Right cardiac atrium (tissue), 5 donors: ENCODE results near the gene TNRC6B. TPM values are rescaled to one million over a fixed set of nuclear protein-coding genes. Genes with fewer than 3 reads are reported as not detected.
"Not testable (repeated sequence)": the region's sequence is repeated elsewhere in the genome, so short reads cannot be mapped to it uniquely, and the experiment has no call there.

ENCODE experiments used
- ATAC-seq, 2 donors: fragments of 200-7000 bp; cut with Tn5 transposase; one replicate each; pipeline versions ENCODE4 v1.8.0 to v1.9.1; 2020; ENCODE audit warnings: moderate library complexity in 2 of 2, mild to moderate bottlenecking in 1 of 2
- DNase-seq, 3 donors: peaks; one replicate each; pipeline ENCODE4 v3.0.0-alpha.2; 2020
- H3K27ac ChIP-seq: one replicate; pipeline ENCODE4 v1.5.1; 2013; ENCODE audit warnings: mild to moderate bottlenecking, low read length, control low read depth, moderate library complexity
- H3K27me3 ChIP-seq: one replicate; pipeline ENCODE4 v1.6.1; 2013; ENCODE audit not compliant: control insufficient read depth, insufficient read depth
- H3K4me1 ChIP-seq: one replicate; pipeline ENCODE4 v1.6.1; 2013; ENCODE audit warnings: low read length; ENCODE audit not compliant: control insufficient read depth, insufficient read depth
- H3K4me3 ChIP-seq: one replicate; pipeline ENCODE4 v1.5.1; 2013; ENCODE audit warnings: low read length, control low read depth
- H3K9me3 ChIP-seq: one replicate; pipeline ENCODE4 v1.6.1; 2013; ENCODE audit warnings: low read length; ENCODE audit not compliant: control insufficient read depth
- WGBS: extraction: QIAGEN DNeasy Blood & Tissue Kit; methylation state at CpG from one replicate; pipeline ENCODE4 v1.1.7; 2013; 5-methylcytosine and 5-hydroxymethylcytosine counted together
- intact Hi-C, 4 donors: fragments of 100-400 bp; cut with DNase I; formaldehyde crosslinking; loops; one replicate each; pipeline versions ENCODE4 v1.11.0 to v1.14.0; 2022 to 2023
- polyA plus RNA-seq: library from polyadenylated mRNA; stranded (reverse); fragments of 200-250 nt; gene quantifications from one replicate; pipeline ENCODE4 v1.2.3, GENCODE V29; 2013
- total RNA-seq, 4 donors: library from RNA; stranded (reverse); fragmentation: NEBNext Ultra II Directional; extraction: Animal tissue kit (Norgen Biotek cat#: 25700); gene quantifications; one replicate each; pipeline ENCODE4 v1.2.1, GENCODE V29; 2021
- donor health status: healthy with polysubstance abuse.
- donor health status: DM: no; HTN: yes; CAD: no.
- donor health status: DM: no; HTN: no; CAD: no.
- donor health status: DM: no; HTN: yes; CAD: no; lungs with severe emphysema.
- donor health status: DM: yes; HTN: yes; CAD: no.

TNRC6B gene
- total and polyA plus RNA-seq, 5 donors, result 14.4 to 50.6 (median 39.0) TPM

DNA sequence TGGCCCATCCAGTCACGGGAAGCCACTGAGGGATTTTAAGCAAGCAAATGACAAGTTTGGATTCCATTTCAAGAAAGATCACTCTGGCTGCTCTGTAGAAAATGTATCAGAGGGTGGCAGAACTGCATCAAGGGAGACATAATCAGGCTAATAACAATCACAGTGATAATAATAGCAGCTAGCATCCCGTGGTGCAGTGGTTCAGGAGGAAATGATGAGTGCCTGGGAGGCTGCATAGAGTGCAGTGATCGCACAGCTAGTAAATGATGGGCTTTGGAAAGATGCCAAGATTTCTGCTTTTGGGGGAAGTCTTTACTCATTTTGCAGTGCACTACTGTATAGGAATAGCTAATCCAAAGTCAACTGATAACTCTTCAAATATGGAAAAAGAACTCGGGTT lies 35.8 kb downstream of the TNRC6B start:
- 25% methylated on average over 4 of the region's 4 CpGs for WGBS
- H3K4me1 ChIP-seq, result peaks cover 26% of the 10 kb centered on the region

DNA sequence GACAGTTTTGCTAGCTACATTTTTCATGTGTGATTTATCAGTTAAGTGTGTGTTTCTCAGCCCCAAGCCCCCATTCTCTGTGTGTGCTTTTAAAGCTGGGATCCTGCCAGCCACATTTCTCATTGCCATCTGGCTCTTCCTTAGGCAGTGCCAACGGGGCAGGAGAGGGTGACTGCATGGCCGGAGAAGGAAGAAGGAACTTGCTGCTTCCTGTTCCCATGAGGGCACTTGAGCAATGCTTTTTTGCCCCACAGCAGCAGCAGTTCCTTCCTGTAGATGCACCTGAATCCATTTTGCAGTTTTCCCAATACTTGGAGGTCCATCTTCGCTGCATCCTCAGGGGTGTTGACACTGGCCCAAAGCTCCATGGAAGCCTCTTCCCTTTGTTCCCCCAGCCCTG lies 37.5 kb downstream of the TNRC6B start:
- no peak overlapping the region for H3K27ac ChIP-seq
- no peaks in the 10 kb centered on the region for H3K9me3 ChIP-seq
- no peak overlapping the region for H3K4me3 ChIP-seq
- ATAC-seq (peak in 1 of 2 donors; percentile 33), DNase-seq (peak; percentile 40 to 66 (median 62))
- 45% methylated on average over 3 of the region's 3 CpGs for WGBS
- no peaks in the 10 kb centered on the region for H3K27me3 ChIP-seq
- H3K4me1 ChIP-seq, result peaks cover 38% of the 10 kb centered on the region
- intact Hi-C loops, result no loop called here

More for the DNA sequence above, 35.8 kb downstream of the TNRC6B start:
- Histone ChIP-seq H3K27me3 (no peaks in the 10 kb centered on the region), H3K4me3 (no peak overlapping the region), H3K27ac (no peak overlapping the region), H3K9me3 (no peaks in the 10 kb centered on the region)
- ATAC-seq (peak in 1 of 2 donors; percentile 46), DNase-seq (no peak)
- intact Hi-C loops, result no loop called here

DNA sequence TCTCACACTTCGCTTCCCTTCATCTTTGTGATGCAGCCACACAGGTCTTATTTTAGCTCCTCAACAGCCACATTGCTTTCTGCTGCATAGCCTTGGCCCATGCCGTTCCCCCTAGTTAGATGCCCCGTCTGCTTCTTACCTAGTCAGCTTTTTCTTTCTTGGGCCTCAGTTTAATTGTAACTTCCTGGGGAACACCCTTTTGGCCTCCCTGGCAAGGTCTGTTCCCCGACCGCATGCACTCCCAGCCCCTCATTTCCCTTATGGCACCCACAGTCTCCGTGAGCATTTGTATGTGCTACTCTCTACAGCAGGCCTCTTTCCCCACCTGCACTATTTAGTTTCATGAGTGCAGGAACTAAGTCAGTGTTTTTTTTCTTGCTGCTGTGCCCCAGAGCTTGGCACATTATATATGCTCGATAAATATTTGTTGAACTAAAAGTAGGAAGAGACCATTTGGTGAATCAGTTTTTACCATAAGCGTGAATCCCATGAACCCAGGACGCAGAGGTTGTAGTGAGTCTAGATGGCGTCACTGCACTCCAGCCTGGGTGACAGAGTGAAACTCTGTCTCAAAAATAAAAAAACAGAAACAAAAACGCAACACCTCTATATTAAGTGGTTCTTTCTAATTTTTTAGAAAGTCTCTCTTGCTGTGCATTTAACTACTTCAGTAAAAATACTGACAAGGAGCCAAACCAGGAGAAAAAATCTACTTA lies 38.5 kb downstream of the TNRC6B start:
- no peaks in the 10 kb centered on the region for H3K9me3 ChIP-seq
- peaks cover 38% of the 10 kb centered on the region for H3K4me1 ChIP-seq
- no peak overlapping the region for H3K4me3 ChIP-seq
- DNase-seq (no peak), ATAC-seq (no peak)
- peak overlapping the region; percentile 13 for H3K27ac ChIP-seq
- H3K27me3 ChIP-seq, result no peaks in the 10 kb centered on the region
- 74% methylated on average over 11 of the region's 11 CpGs for WGBS
- intact Hi-C loops, result no loop called here

DNA sequence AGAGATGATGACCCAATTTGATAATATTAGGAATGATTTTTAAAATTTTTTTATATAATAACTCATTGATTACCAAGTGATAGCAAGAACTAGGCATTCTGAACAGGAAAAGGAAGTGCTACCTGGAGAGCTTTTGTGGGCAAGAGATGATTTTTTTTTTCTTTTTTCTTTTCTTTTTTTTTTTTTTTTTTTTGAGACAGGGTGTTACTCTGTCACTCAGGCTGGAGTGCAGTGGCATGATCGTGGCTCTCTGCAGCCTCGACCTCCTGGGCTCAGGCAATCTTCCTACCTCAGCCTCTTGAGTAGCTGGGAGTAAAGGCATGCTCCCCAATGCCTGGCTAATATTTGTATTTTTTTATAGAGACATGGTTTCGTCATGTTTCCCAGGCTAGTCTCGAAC lies 40.4 kb downstream of the TNRC6B start:
- 85% methylated on average over 4 of the region's 4 CpGs for WGBS
- Histone ChIP-seq H3K27ac (no peak overlapping the region), H3K9me3 (no peaks in the 10 kb centered on the region), H3K27me3 (no peaks in the 10 kb centered on the region), H3K4me3 (no peak overlapping the region), H3K4me1 (peaks cover 44% of the 10 kb centered on the region)
- intact Hi-C loops, result no loop called here
- DNase-seq (no peak), ATAC-seq (no peak)

DNA sequence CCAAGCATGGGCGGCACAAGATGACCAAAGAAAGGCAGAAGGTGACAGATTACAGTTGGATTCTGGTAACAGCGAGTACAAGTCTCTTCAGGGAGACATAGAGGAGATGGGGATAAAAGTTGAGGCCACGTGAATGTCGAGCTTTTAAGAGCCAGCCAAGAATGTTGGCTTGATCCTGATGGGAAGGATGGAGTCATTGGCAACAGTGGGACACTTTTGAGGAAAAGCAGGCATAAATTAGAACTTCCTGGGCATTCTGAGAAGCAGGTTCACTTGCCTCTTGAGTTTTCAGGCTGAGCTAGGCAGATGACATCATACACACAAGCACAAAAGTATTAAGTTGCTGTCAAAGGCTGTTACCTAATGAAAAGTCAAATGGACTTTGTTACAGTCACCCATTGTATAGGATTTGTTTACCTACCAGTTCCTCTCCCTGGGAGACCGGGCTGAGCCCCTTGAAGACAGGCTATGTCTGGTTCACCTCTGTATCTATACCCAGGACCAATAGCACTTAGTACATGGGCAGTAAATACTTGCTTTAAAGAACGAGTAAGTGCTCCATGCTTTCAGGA lies 41.1 kb downstream of the TNRC6B start:
- Histone ChIP-seq H3K27me3 (no peaks in the 10 kb centered on the region), H3K27ac (no peak overlapping the region), H3K4me1 (peaks cover 40% of the 10 kb centered on the region), H3K4me3 (no peak overlapping the region), H3K9me3 (no peaks in the 10 kb centered on the region)
- intact Hi-C loops, result no loop called here
- DNase-seq, result no peak
- ATAC-seq, result no peak
- WGBS, result 77% methylated on average over 6 of the region's 6 CpGs

DNA sequence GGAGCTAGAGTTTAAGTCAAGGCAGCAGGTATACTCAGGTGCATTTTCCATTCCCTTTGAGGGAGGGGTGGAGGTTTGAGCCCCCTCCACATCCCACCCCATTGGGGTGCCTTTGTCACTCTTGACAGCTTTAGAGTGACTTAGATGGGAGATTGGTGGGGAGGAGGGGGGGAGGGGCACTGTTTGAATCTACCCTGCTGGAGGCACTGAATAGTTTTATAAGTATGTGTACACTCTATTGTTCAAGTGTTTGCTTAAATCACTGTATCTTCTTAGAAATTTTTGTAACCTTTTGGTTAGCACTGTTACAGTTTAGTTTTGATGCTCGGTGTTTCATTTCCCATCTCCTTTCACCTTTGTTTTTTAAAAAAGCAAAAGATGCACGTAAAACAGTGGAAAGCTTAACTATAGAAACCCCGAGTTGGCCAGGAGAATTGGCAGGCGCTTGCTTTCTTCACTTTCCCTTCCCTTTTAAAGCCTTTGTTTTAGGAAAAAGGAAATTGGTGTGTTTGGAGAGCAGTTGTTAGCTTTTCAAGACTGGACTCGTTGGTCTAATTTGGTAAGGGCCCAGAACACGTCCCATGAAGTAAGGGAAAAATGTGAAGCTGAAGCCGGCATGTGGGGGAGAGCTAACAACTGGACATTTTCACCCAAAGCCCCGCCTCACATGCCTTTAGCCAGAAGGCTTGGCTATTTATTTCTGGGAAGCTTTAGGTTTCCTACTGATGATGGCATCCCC lies 42.8 kb downstream of the TNRC6B start:
- intact Hi-C loops, result no loop called here
- H3K4me1 ChIP-seq, result peaks cover 36% of the 10 kb centered on the region
- no peaks in the 10 kb centered on the region for H3K27me3 ChIP-seq
- 25% methylated on average over 8 of the region's 8 CpGs for WGBS
- ATAC-seq, result peak; percentile 42 to 86
- no peak overlapping the region for H3K4me3 ChIP-seq
- no peaks in the 10 kb centered on the region for H3K9me3 ChIP-seq
- no peak for DNase-seq
- H3K27ac ChIP-seq, result no peak overlapping the region

DNA sequence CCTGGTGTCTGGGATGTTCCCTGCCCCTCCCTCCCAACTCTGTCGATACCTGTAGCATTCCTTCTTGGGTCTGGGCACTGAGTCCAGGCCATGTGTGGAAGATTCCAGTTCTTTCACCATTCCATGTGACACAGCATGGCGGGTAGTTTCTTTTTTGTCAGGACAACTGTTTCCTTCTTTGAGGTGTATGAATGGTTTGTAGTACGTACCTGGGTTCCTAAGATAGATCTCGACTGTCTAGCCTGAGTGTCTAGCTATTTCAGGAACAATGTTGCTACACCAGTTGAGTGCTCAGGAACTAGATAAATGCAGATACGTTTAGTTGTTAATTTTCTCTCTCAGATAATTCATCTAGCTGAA lies 43.3 kb downstream of the TNRC6B start:
- Histone ChIP-seq H3K27me3 (no peaks in the 10 kb centered on the region), H3K9me3 (no peaks in the 10 kb centered on the region), H3K4me1 (peaks cover 34% of the 10 kb centered on the region), H3K4me3 (no peak overlapping the region), H3K27ac (no peak overlapping the region)
- 52% methylated on average over 5 of the region's 5 CpGs for WGBS
- DNase-seq, result no peak
- no peak for ATAC-seq
- intact Hi-C loops, result no loop called here

DNA sequence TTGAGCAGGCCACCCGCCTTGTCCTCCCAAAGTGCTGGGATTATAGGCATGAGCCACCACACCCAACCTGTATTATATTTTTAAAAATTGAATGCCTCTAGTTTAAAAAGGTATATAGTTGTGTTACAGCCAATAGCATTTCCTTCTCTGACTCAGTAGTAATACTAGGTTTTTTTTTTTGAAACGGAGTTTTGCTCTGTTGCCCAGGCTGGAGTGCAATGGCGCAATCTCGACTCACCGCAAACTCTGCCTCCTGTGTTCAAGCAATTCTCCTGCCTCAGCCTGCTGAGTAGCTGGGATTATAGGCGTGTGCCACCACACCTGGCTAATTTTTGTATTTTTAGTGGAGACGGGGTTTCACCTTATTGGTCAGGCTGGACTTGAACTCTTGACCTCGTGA lies 45.3 kb downstream of the TNRC6B start:
- H3K4me1 ChIP-seq, result peaks cover 31% of the 10 kb centered on the region
- intact Hi-C loops, H3K27me3 ChIP-seq, H3K9me3 ChIP-seq, DNase-seq, H3K4me3 ChIP-seq, H3K27ac ChIP-seq, ATAC-seq: not testable (repeated sequence)
- WGBS, result 90% methylated on average over 8 of the region's 8 CpGs

DNA sequence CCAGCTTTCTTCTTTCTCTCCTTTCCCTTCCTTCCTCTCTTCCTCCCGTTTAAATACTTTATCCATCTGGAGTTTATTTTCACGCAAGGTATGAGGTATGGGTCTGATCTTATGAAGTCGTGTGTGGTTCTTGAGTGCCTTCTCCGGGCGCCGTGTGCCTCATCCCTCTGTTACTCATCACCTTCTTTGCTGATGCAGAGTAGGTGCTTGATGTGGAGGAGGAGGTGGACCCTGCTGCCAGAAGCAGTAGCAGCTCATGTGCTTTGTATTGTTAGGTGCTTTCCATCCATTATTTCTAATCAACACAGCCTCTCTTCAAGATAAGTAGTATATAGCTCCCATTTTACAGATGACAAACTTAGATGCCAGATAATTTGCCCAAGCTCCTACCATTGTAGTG lies 47.0 kb downstream of the TNRC6B start:
- Histone ChIP-seq H3K4me1 (peaks cover 16% of the 10 kb centered on the region), H3K9me3 (no peaks in the 10 kb centered on the region), H3K4me3 (no peak overlapping the region), H3K27me3 (no peaks in the 10 kb centered on the region), H3K27ac (no peak overlapping the region)
- DNase-seq (peak in 1 of 3 donors; percentile 8), ATAC-seq (no peak)
- WGBS, result 67% methylated on average over 6 of the region's 6 CpGs
- intact Hi-C loops, result no loop called here

DNA sequence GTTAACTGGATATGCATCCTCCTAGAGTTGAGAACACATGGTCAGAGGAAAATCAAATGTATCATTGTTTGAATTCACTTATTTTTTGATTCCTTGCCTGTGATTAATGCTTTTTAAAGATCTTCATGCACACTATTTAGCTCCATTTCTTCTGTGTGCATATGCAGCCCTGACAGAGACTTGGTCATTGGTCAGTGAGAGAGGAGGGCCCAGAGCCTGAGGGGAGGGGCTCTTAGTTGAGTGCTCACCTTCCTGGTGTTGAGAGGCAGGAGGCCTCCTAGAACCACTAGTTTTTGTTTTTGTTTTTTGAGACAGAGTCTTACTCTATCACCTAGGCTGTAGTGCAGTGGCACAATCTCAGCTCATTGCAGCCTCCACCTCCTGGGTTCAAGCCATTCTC lies 48.9 kb downstream of the TNRC6B start:
- peaks cover 8% of the 10 kb centered on the region for H3K4me1 ChIP-seq

DNA sequence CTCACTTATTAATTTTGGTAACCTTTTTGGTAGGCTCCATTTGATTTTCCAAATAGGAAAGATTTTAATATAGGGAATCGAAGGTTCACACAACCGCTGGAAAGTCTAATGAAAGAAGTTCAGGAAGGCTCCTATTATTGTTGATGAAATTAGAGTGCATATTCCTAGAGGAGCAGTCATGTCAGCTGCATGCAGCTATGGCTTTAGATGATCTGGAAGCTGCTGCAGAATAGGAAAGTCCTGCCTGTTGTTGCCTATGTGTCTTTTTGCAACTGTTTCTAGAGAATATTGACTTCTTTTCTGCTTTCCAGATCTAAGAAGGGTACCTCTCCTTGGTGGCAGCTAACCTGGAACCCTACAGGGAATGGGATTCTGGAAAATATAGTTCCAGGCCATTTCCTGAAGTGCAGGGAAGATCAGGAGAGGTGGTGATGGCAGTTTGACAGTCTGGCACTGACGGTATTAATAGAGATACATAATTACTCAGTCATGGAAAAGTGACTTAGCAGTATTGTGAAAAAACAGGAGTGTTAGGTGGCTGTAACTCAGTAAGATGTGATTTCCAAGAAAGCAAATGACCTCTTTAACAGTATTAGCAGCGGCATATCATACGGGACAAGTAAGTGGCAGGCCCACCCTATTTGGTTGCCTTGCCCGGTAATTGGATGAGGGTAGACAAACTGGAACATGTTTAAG lies 54.0 kb downstream of the TNRC6B start:
- intact Hi-C loops, result no loop called here
- Histone ChIP-seq H3K9me3 (no peaks in the 10 kb centered on the region), H3K27ac (no peak overlapping the region), H3K4me1 (peaks cover 5% of the 10 kb centered on the region), H3K27me3 (no peaks in the 10 kb centered on the region), H3K4me3 (no peak overlapping the region)
- DNase-seq (no peak), ATAC-seq (no peak)
- WGBS, result 84% methylated on average over 6 of the region's 6 CpGs

More for the DNA sequence above, 48.9 kb downstream of the TNRC6B start:
- no peak for DNase-seq
- Histone ChIP-seq H3K27ac (no peak overlapping the region), H3K27me3 (no peaks in the 10 kb centered on the region), H3K4me3 (no peak overlapping the region), H3K9me3 (no peaks in the 10 kb centered on the region)
- intact Hi-C loops, result no loop called here
- ATAC-seq, result no peak
